Forelimb muscle (tissue), 1 donor: ENCODE results near the gene CARNS1. TPM values are rescaled to one million over a fixed set of nuclear protein-coding genes. Genes with fewer than 3 reads are reported as not detected.
A peak's percentile ranks its signal among the peaks of the same experiment; 100 is the strongest.
"Not testable (repeated sequence)": the region's sequence is repeated elsewhere in the genome, so short reads cannot be mapped to it uniquely, and the experiment has no call there.

ENCODE experiments used
- DNase-seq: peaks from one replicate; pipeline ENCODE4 v3.0.0-alpha.2; 2013; ENCODE audit warnings: low read depth
- polyA plus RNA-seq: library from polyadenylated mRNA; unstranded; fragments of 120-200 nt; gene quantifications from one replicate; pipeline ENCODE4 v1.2.1, GENCODE V29; 2013; ENCODE audit not compliant: insufficient read length

The CARNS1 gene
- polyA plus RNA-seq, 1 donor, result 73.3 TPM

- DNase-seq, result no peak
These were observed 18.7 kb upstream of the CARNS1 start for GRCh38 chr11:67396587-67397389.

GRCh38 chr11:67397536-67397935, 17.9 kb upstream of the CARNS1 start:
- DNase-seq, result no peak

- no peak for DNase-seq
These were observed 17.4 kb upstream of the CARNS1 start for GRCh38 chr11:67397986-67398660.

GRCh38 chr11:67398661-67399563, 16.6 kb upstream of the CARNS1 start:
- no peak for DNase-seq

- DNase-seq, result no peak
These were observed 15.1 kb upstream of the CARNS1 start for GRCh38 chr11:67400251-67400941.

- no peak for DNase-seq
These were observed 14.5 kb upstream of the CARNS1 start for GRCh38 chr11:67400942-67401494.

- DNase-seq, result peak; percentile 41
These were observed 13.8 kb upstream of the CARNS1 start, which contains the start of gene PPP1CA for GRCh38 chr11:67401495-67402191. Gene PPP1CA (minus strand): TSS chr11:67401858. CDS start chr11:67401782, 76 bp downstream.

GRCh38 chr11:67402192-67402839, 13.2 kb upstream of the CARNS1 start:
- DNase-seq, result not testable (repeated sequence)

- DNase-seq, result not testable (repeated sequence)
These were observed 12.4 kb upstream of the CARNS1 start for GRCh38 chr11:67403085-67403484.

- no peak for DNase-seq
These were observed 10.8 kb upstream of the CARNS1 start for GRCh38 chr11:67404515-67405195.

GRCh38 chr11:67405196-67405567, 10.3 kb upstream of the CARNS1 start:
- no peak for DNase-seq

GRCh38 chr11:67405688-67406339, 9.7 kb upstream of the CARNS1 start:
- no peak for DNase-seq

- no peak for DNase-seq
These were observed 9.0 kb upstream of the CARNS1 start for GRCh38 chr11:67406420-67406968.

- DNase-seq, result no peak
These were observed 8.3 kb upstream of the CARNS1 start for GRCh38 chr11:67406969-67407687.

- DNase-seq, result no peak
These were observed 7.8 kb upstream of the CARNS1 start for GRCh38 chr11:67407688-67408163.

GRCh38 chr11:67408437-67409200, 6.9 kb upstream of the CARNS1 start:
- no peak for DNase-seq

- DNase-seq, result no peak
These were observed 6.2 kb upstream of the CARNS1 start for GRCh38 chr11:67409261-67409666.
